Activated T-helper 2 cell treated with anti-CD3 and anti-CD28 coated beads, Interferon-gamma antibody, Interleukin-2, Interleukin-4, amounts not matched to agents 10 μg/mL and 5 μg/mL and 100 μg/mL, durations not matched to agents 14 hours and 24 hours and 36 hours (primary cell): ENCODE data around the gene MMP20. TPM values are rescaled to one million over a fixed set of nuclear protein-coding genes. Genes with fewer than 3 reads are reported as not detected.

Experiments
- DNase-seq: peaks from one replicate; pipeline ENCODE4 v3.0.0; 2021; ENCODE audit warnings: low spot score
- H3K27ac Mint-ChIP-seq: one replicate; pipeline ENCODE4 v1.8.0; 2021; ENCODE audit warnings: mixed read lengths
- H3K27me3 Mint-ChIP-seq: one replicate; pipeline ENCODE4 v1.8.0; 2021; ENCODE audit warnings: low read depth, mixed read lengths
- H3K36me3 Mint-ChIP-seq: one replicate; pipeline ENCODE4 v1.8.0; 2021; ENCODE audit warnings: low read depth, mixed read lengths
- H3K4me1 Mint-ChIP-seq: one replicate; pipeline ENCODE4 v1.8.0; 2021; ENCODE audit warnings: low read depth, mixed read lengths
- H3K4me3 Mint-ChIP-seq: one replicate; pipeline ENCODE4 v1.8.0; 2021; ENCODE audit warnings: low read depth, mild to moderate bottlenecking, moderate library complexity, mixed read lengths
- H3K9me3 Mint-ChIP-seq: one replicate; pipeline ENCODE4 v1.8.0; 2021; ENCODE audit warnings: mixed read lengths
- intact Hi-C: fragments of 100-400 bp; cut with micrococcal nuclease; formaldehyde crosslinking; loops from one replicate; pipeline ENCODE4 v1.15.1; 2023
- total RNA-seq: library from RNA; stranded (reverse); gene quantifications from 2 replicates; pipeline ENCODE4 v1.2.3, GENCODE V29; 2022

Gene MMP20
- total RNA-seq, 1 donor from 2014 or later = not detected

- Mint-ChIP-seq H3K9me3 (no peaks in the 10 kb centered on the region), H3K27me3 (peaks cover 3% of the 10 kb centered on the region), H3K27ac (peak overlapping the region; percentile 75), H3K4me3 (peak overlapping the region; percentile 54), H3K4me1 (peaks cover 45% of the 10 kb centered on the region), H3K36me3 (peaks cover 4% of the 10 kb centered on the region)
- intact Hi-C loops = loop anchor here (1.0 to 5.0 kb wide), 4 partner anchors 16 to 213 kb away; partner anchors contain the start of genes BIRC2 and TMEM123
- no peak for DNase-seq
These were observed 64.5 kb downstream of the MMP20 start for GRCh38 chr11:102560555-102561011.

- DNase-seq = no peak
- peaks cover 3% of the 10 kb centered on the region for H3K27me3 Mint-ChIP-seq
- peaks cover 45% of the 10 kb centered on the region for H3K4me1 Mint-ChIP-seq
- H3K36me3 Mint-ChIP-seq = peaks cover 4% of the 10 kb centered on the region
- H3K9me3 Mint-ChIP-seq = no peaks in the 10 kb centered on the region
- no peak overlapping the region for H3K4me3 Mint-ChIP-seq
- intact Hi-C loops = loop anchor here (1.0 to 5.0 kb wide), 4 partner anchors 17 to 213 kb away; partner anchors contain the start of genes BIRC2 and TMEM123
- H3K27ac Mint-ChIP-seq = no peak overlapping the region
These were observed 65.3 kb downstream of the MMP20 start for GRCh38 chr11:102559839-102560238.

- no peak overlapping the region for H3K27ac Mint-ChIP-seq
- no peak overlapping the region for H3K4me3 Mint-ChIP-seq
- H3K36me3 Mint-ChIP-seq = peaks cover 4% of the 10 kb centered on the region
- DNase-seq = no peak
- H3K27me3 Mint-ChIP-seq = peaks cover 3% of the 10 kb centered on the region
- H3K9me3 Mint-ChIP-seq = no peaks in the 10 kb centered on the region
- peaks cover 12% of the 10 kb centered on the region for H3K4me1 Mint-ChIP-seq
- intact Hi-C loops = no loop called here
These were observed 70.0 kb downstream of the MMP20 start for GRCh38 chr11:102555091-102555490.

- intact Hi-C loops = no loop called here
- Mint-ChIP-seq H3K4me1 (no peaks in the 10 kb centered on the region), H3K27me3 (peaks cover 3% of the 10 kb centered on the region), H3K36me3 (no peaks in the 10 kb centered on the region), H3K9me3 (no peaks in the 10 kb centered on the region), H3K4me3 (no peak overlapping the region), H3K27ac (no peak overlapping the region)
- no peak for DNase-seq
These were observed 71.3 kb downstream of the MMP20 start for GRCh38 chr11:102553835-102554282.

GRCh38 chr11:102552447-102553194 is 72.5 kb downstream of the MMP20 start:
- no peaks in the 10 kb centered on the region for H3K36me3 Mint-ChIP-seq
- peaks cover 3% of the 10 kb centered on the region for H3K27me3 Mint-ChIP-seq
- no peaks in the 10 kb centered on the region for H3K9me3 Mint-ChIP-seq
- no peak for DNase-seq
- no peak overlapping the region for H3K27ac Mint-ChIP-seq
- H3K4me3 Mint-ChIP-seq = no peak overlapping the region
- no peaks in the 10 kb centered on the region for H3K4me1 Mint-ChIP-seq
- intact Hi-C loops = no loop called here

GRCh38 chr11:102552020-102552419 is 73.1 kb downstream of the MMP20 start:
- Mint-ChIP-seq H3K4me3 (no peak overlapping the region), H3K9me3 (no peaks in the 10 kb centered on the region), H3K27ac (no peak overlapping the region), H3K27me3 (peaks cover 3% of the 10 kb centered on the region), H3K4me1 (no peaks in the 10 kb centered on the region), H3K36me3 (no peaks in the 10 kb centered on the region)
- no peak for DNase-seq
- intact Hi-C loops = no loop called here

GRCh38 chr11:102551169-102551781 is 73.9 kb downstream of the MMP20 start:
- H3K4me3 Mint-ChIP-seq = no peak overlapping the region
- intact Hi-C loops = no loop called here
- no peak for DNase-seq
- H3K9me3 Mint-ChIP-seq = no peaks in the 10 kb centered on the region
- H3K4me1 Mint-ChIP-seq = peaks cover 2% of the 10 kb centered on the region
- no peak overlapping the region for H3K27ac Mint-ChIP-seq
- no peaks in the 10 kb centered on the region for H3K36me3 Mint-ChIP-seq
- peaks cover 3% of the 10 kb centered on the region for H3K27me3 Mint-ChIP-seq

- Mint-ChIP-seq H3K36me3 (no peaks in the 10 kb centered on the region), H3K27ac (no peak overlapping the region), H3K27me3 (peaks cover 2% of the 10 kb centered on the region), H3K4me3 (no peak overlapping the region), H3K4me1 (peaks cover 11% of the 10 kb centered on the region), H3K9me3 (peaks cover 4% of the 10 kb centered on the region)
- intact Hi-C loops = loop anchor here (5.0 kb wide), 1 partner anchor 50 kb away; no protein-coding TSS in a partner anchor
- no peak for DNase-seq
These were observed 78.1 kb downstream of the MMP20 start for GRCh38 chr11:102546923-102547471.

- Mint-ChIP-seq H3K4me3 (no peak overlapping the region), H3K27me3 (peaks cover 2% of the 10 kb centered on the region), H3K36me3 (no peaks in the 10 kb centered on the region), H3K27ac (no peak overlapping the region), H3K9me3 (peaks cover 4% of the 10 kb centered on the region), H3K4me1 (peaks cover 11% of the 10 kb centered on the region)
- intact Hi-C loops = loop anchor here (5.0 kb wide), 1 partner anchor 51 kb away; no protein-coding TSS in a partner anchor
- DNase-seq = no peak
These were observed 78.7 kb downstream of the MMP20 start for GRCh38 chr11:102546427-102546826.

- Mint-ChIP-seq H3K27me3 (no peaks in the 10 kb centered on the region), H3K4me3 (no peak overlapping the region), H3K27ac (no peak overlapping the region), H3K9me3 (peaks cover 4% of the 10 kb centered on the region), H3K36me3 (no peaks in the 10 kb centered on the region), H3K4me1 (peaks cover 11% of the 10 kb centered on the region)
- no peak for DNase-seq
- intact Hi-C loops = loop anchor here (5.0 kb wide), 1 partner anchor 52 kb away; no protein-coding TSS in a partner anchor
These were observed 79.4 kb downstream of the MMP20 start for GRCh38 chr11:102545701-102546100.

- Mint-ChIP-seq H3K27ac (no peak overlapping the region), H3K4me3 (no peak overlapping the region), H3K36me3 (no peaks in the 10 kb centered on the region), H3K9me3 (peaks cover 4% of the 10 kb centered on the region), H3K27me3 (peaks cover 3% of the 10 kb centered on the region), H3K4me1 (peaks cover 11% of the 10 kb centered on the region)
- DNase-seq = no peak
- intact Hi-C loops = no loop called here
These were observed 80.5 kb downstream of the MMP20 start for GRCh38 chr11:102544594-102544993.

- H3K9me3 Mint-ChIP-seq = peaks cover 2% of the 10 kb centered on the region
- peaks cover 2% of the 10 kb centered on the region for H3K4me1 Mint-ChIP-seq
- intact Hi-C loops = no loop called here
- no peak for DNase-seq
- H3K27ac Mint-ChIP-seq = no peak overlapping the region
- H3K4me3 Mint-ChIP-seq = no peak overlapping the region
- H3K27me3 Mint-ChIP-seq = peaks cover 22% of the 10 kb centered on the region
- no peaks in the 10 kb centered on the region for H3K36me3 Mint-ChIP-seq
These were observed 85.6 kb downstream of the MMP20 start for GRCh38 chr11:102539567-102539966.

GRCh38 chr11:102538932-102539331 is 86.2 kb downstream of the MMP20 start:
- intact Hi-C loops = no loop called here
- DNase-seq = no peak
- H3K27me3 Mint-ChIP-seq = peaks cover 26% of the 10 kb centered on the region
- no peaks in the 10 kb centered on the region for H3K36me3 Mint-ChIP-seq
- no peaks in the 10 kb centered on the region for H3K9me3 Mint-ChIP-seq
- H3K27ac Mint-ChIP-seq = no peak overlapping the region
- peaks cover 5% of the 10 kb centered on the region for H3K4me1 Mint-ChIP-seq
- no peak overlapping the region for H3K4me3 Mint-ChIP-seq
